NCI-H748 treated with DMSO at 0.1 percent for 48 hours (cell line): ENCODE data around the gene PAQR4.

Experiments used
- DNase-seq: peaks from one replicate; lab custom pipeline; 2025; lab: John Stamatoyannopoulos, UW

PAQR4 gene

GRCh38 chr16:2964475-2965336, 4.4 kb upstream of the PAQR4 start:
- peak; percentile 38 for DNase-seq

- DNase-seq, result no peak
Observed at GRCh38 chr16:2966043-2966807, 2.9 kb upstream of the PAQR4 start.

GRCh38 chr16:2966808-2967191, 2.3 kb upstream of the PAQR4 start:
- no peak for DNase-seq

- no peak for DNase-seq
Observed at GRCh38 chr16:2967211-2967631, 1.9 kb upstream of the PAQR4 start.

GRCh38 chr16:2967721-2968161, 1.4 kb upstream of the PAQR4 start:
- no peak for DNase-seq

GRCh38 chr16:2968368-2968737, 795 bp upstream of the PAQR4 start:
- no peak for DNase-seq

- peak; percentile 27 for DNase-seq
Observed at GRCh38 chr16:2969545-2970521, 685 bp downstream of the PAQR4 start.

GRCh38 chr16:2970563-2970962, 1.4 kb downstream of the PAQR4 start:
- DNase-seq, result no peak

GRCh38 chr16:2971134-2971984, 2.2 kb downstream of the PAQR4 start:
- no peak for DNase-seq

GRCh38 chr16:2971985-2972784, 3.0 kb downstream of the PAQR4 start:
- DNase-seq, result no peak

- DNase-seq, result no peak
Observed at GRCh38 chr16:2973093-2973492, 3.9 kb downstream of the PAQR4 start.

- DNase-seq, result no peak
Observed at GRCh38 chr16:2973605-2974318, 4.6 kb downstream of the PAQR4 start.

GRCh38 chr16:2974319-2975056, 5.3 kb downstream of the PAQR4 start:
- DNase-seq, result no peak

- no peak for DNase-seq
Observed at GRCh38 chr16:2975161-2975795, 6.1 kb downstream of the PAQR4 start.

- no peak for DNase-seq
Observed at GRCh38 chr16:2976201-2976600, 7.1 kb downstream of the PAQR4 start.

GRCh38 chr16:2976673-2977072, 7.5 kb downstream of the PAQR4 start:
- no peak for DNase-seq

- no peak for DNase-seq
Observed at GRCh38 chr16:2977440-2977839, 8.3 kb downstream of the PAQR4 start.

GRCh38 chr16:2979669-2980226, 10.6 kb downstream of the PAQR4 start:
- DNase-seq, result no peak
